HCT116 (cell line): ENCODE results near the gene GLO1. TPM values are rescaled to one million over a fixed set of nuclear protein-coding genes. Genes with fewer than 3 reads are reported as not detected.

Experiments used
- ATAC-seq: fragments of 200-7000 bp; cut with Tn5 transposase; 2 replicates; pipeline ENCODE4 v1.9.1; 2020; ENCODE audit warnings: mild to moderate bottlenecking, moderate library complexity
- BruUV-seq: library from RNA; stranded (reverse); fragments of 400-500 nt; replicated peaks from 2 replicates; lab custom pipeline; 2021; lab: Mats Ljungman, UMichigan
- CTCF ChIA-PET: fragments of 300-600 bp; sonication (Branson Sonifier 250); formaldehyde crosslinking; loops from one replicate; lab custom pipeline; 2021; ENCODE audit warnings: antibody characterized with exemption; lab: Charles Lee
- POLR2A ChIA-PET: fragments of 300-600, 350-600 bp; sonication (Branson Sonifier 250); formaldehyde crosslinking; loops from one replicate; lab custom pipeline; 2021; ENCODE audit warnings: antibody characterized with exemption; lab: Charles Lee
- RAD21 ChIA-PET, 2 experiments: fragments of 300-600 bp; sonication (Branson Sonifier 250); formaldehyde crosslinking; loops; one replicate each; lab custom pipeline; 2023; ENCODE audit warnings: low total read pairs in 2 of 2; ENCODE audit not compliant: uncharacterized antibody in 2 of 2, unreplicated experiment in 2 of 2, low non-redundant PET in 1 of 2; lab: Charles Lee
- DNase-seq: peaks from one replicate; pipeline ENCODE4 v3.0.0-alpha.2; 2010; ENCODE audit warnings: low read depth, low spot score
- H2AFZ ChIP-seq: fragments of 200-600 bp; shearing (Covaris generic), sonication (generic); 2 replicates; pipeline ENCODE4 v1.6.1; 2017; ENCODE audit warnings: low read depth, mixed run types, mixed read lengths, antibody characterized with exemption, low read length; ENCODE audit not compliant: poor library complexity, severe bottlenecking
- H3K27ac ChIP-seq: 2 replicates; pipeline ENCODE4 v1.5.1; 2012; ENCODE audit warnings: low read depth, low read length
- H3K27me3 ChIP-seq: fragments of 200-600 bp; sonication (generic); 2 replicates; pipeline ENCODE4 v1.6.1; 2016; ENCODE audit warnings: mixed run types, low read length, mixed read lengths; ENCODE audit not compliant: insufficient read depth
- H3K36me3 ChIP-seq, 2 experiments: fragments of 200-500 bp in 1 of 2; fragments of 200-600 bp in 1 of 2; sonication (Bioruptor generic) in 1 of 2; sonication (generic) in 1 of 2; 2 replicates each; pipeline versions ENCODE4 v1.5.1 to v1.6.1; 2014 to 2016; ENCODE audit warnings: low read length in 2 of 2, inconsistent platforms in 1 of 2, mixed read lengths in 1 of 2, mixed run types in 1 of 2; ENCODE audit not compliant: insufficient read depth in 2 of 2, control insufficient read depth in 1 of 2
- H3K4me1 ChIP-seq, 2 experiments: fragments of 200-600 bp in 1 of 2; sonication (generic) in 1 of 2; 2 replicates each; pipeline versions ENCODE4 v1.5.1 to v1.6.1; 2012 to 2017; ENCODE audit warnings: low read length in 2 of 2, inconsistent platforms in 1 of 2, mild to moderate bottlenecking in 1 of 2, mixed read lengths in 1 of 2, mixed run types in 1 of 2, moderate library complexity in 1 of 2; ENCODE audit not compliant: insufficient read depth in 2 of 2, control insufficient read depth in 1 of 2
- H3K4me2 ChIP-seq: fragments of 200-600 bp; sonication (generic); 2 replicates; pipeline ENCODE4 v1.6.1; 2017; ENCODE audit warnings: mixed run types, low read length, mixed read lengths
- H3K4me3 ChIP-seq, 2 experiments: fragments of 200-600 bp in 1 of 2; sonication (generic) in 1 of 2; replicated peaks in 1 of 2; 2 replicates each; pipeline ENCODE4 v1.5.1; 2011 to 2016; ENCODE audit warnings: low read length in 2 of 2, control low read depth in 1 of 2, low read depth in 1 of 2, mild to moderate bottlenecking in 1 of 2, mixed read lengths in 1 of 2, mixed run types in 1 of 2
- H3K79me2 ChIP-seq: fragments of 200-600 bp; sonication (generic); 2 replicates; pipeline ENCODE4 v1.6.1; 2017; ENCODE audit warnings: mild to moderate bottlenecking, mixed run types, low read length, moderate library complexity, mixed read lengths; ENCODE audit not compliant: insufficient read depth
- H3K9ac ChIP-seq: fragments of 200-600 bp; sonication (generic); 2 replicates; pipeline ENCODE4 v1.6.1; 2016; ENCODE audit warnings: low read length, mixed read lengths
- H3K9me2 ChIP-seq: fragments of 200-600 bp; sonication (generic), shearing (Covaris generic); 2 replicates; pipeline ENCODE4 v1.6.1; 2017; ENCODE audit warnings: mixed run types, mild to moderate bottlenecking, moderate library complexity; ENCODE audit not compliant: insufficient read depth
- H3K9me3 ChIP-seq, 2 experiments: fragments of 200-500 bp in 1 of 2; fragments of 200-600 bp in 1 of 2; sonication (Bioruptor generic) in 1 of 2; sonication (generic) in 1 of 2; 2 replicates each; pipeline ENCODE4 v1.6.1; 2014 to 2017; ENCODE audit warnings: low read length in 2 of 2, mixed read lengths in 2 of 2, inconsistent platforms in 1 of 2, low read depth in 1 of 2, mild to moderate bottlenecking in 1 of 2, mixed run types in 1 of 2, moderate library complexity in 1 of 2; ENCODE audit not compliant: control insufficient read depth in 1 of 2, insufficient read depth in 1 of 2
- H4K20me1 ChIP-seq: fragments of 200-600 bp; sonication (generic), shearing (Covaris generic); 2 replicates; pipeline ENCODE4 v1.6.1; 2017; ENCODE audit warnings: mixed run types, mild to moderate bottlenecking, moderate library complexity; ENCODE audit not compliant: insufficient read depth
- EZH2phosphoT487 ChIP-seq: fragments of 200-600 bp; IDR thresholded peaks from 2 replicates; pipeline ENCODE4 v1.6.1; 2018; ENCODE audit warnings: antibody characterized with exemption, borderline replicate concordance
- SP1 ChIP-seq: IDR thresholded peaks from 2 replicates; pipeline ENCODE4 v1.6.1; 2012; ENCODE audit warnings: low read depth
- YY1 ChIP-seq: IDR thresholded peaks from 2 replicates; pipeline ENCODE4 v1.6.1; 2011; ENCODE audit warnings: low read length, low read depth, moderate library complexity, mild to moderate bottlenecking; ENCODE audit not compliant: insufficient replicate concordance; ENCODE audit errors: extremely low read depth
- intact Hi-C: fragments of 100-400 bp; cut with micrococcal nuclease; formaldehyde crosslinking; loops from 2 replicates; pipeline ENCODE4 v1.10.0; 2022
- total RNA-seq: library from RNA; stranded (reverse); gene quantifications from one replicate; pipeline ENCODE4 v1.2.1, GENCODE V29; 2021; ENCODE audit not compliant: unreplicated experiment
- TF ChIP-seq, protein P1 (sequence below), 3 experiments: fragments of 200-600 bp in 1 of 3; sonication (generic) in 1 of 3; IDR thresholded peaks in 2 of 3; conservative IDR thresholded peaks in 1 of 3; 2 replicates each; pipeline ENCODE4 v1.5.1; 2012 to 2017; ENCODE audit warnings: low read depth in 2 of 3, low read length in 2 of 3, antibody characterized with exemption in 1 of 3, borderline replicate concordance in 1 of 3, control low read depth in 1 of 3, mild to moderate bottlenecking in 1 of 3, mixed read lengths in 1 of 3, mixed run types in 1 of 3, moderate library complexity in 1 of 3; ENCODE audit not compliant: insufficient read depth in 1 of 3
- TF ChIP-seq, protein P2 (sequence below): IDR thresholded peaks from 2 replicates; pipeline ENCODE4 v1.6.1; 2012

The GLO1 gene
- total RNA-seq, 1 experiment from 2014 or later: 191 TPM

DNA sequence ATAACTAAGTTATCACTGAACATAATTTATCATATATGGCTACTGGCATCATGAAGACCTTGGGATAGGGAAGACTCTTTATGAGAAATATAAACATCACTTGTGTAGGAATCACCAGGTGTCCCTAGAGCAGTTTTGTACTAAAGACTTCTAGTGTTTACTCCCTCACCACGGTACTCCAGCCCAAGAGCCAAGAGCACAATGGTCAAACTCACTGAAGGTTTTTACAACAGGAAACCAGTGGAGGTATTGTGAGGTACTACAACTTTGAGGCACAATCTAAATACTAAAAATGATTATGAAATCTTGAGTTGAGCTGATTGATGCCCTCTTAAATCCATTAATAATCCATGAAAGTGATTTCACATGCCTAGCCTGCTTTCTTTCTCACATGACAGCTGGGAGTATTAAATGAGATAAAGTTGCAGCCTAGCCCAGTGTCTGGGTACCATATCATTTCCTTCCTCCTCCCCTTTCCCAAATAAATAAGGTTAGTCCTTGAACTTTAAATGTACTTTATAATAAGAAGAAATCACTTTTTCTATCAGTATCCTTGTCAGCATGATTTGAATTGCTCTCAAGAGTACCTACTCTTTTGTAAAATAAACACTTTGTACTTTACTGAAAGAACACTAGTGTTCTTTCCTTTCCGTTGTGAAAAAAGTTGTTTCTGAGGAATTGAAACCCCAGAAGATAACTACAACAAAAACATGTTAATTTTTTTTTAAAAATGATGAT lies 26.5 kb downstream of the GLO1 start:
- Histone ChIP-seq H3K4me3 (no peak overlapping the region), H3K4me1 (no peaks in the 10 kb centered on the region), H3K27ac (no peak overlapping the region), H3K79me2 (no peaks in the 10 kb centered on the region; the same call in 1 of the 2 replicates), H4K20me1 (no peaks in the 10 kb centered on the region), H3K4me2 (no peak overlapping the region), H2AFZ (no peak overlapping the region), H3K36me3 (peaks cover 20 to 21% of the 10 kb centered on the region in 2 experiments), H3K9me2 (no peaks in the 10 kb centered on the region), H3K27me3 (no peaks in the 10 kb centered on the region), H3K9me3 (no peaks in the 10 kb centered on the region), H3K9ac (no peak overlapping the region)
- BruUV-seq: TSS peak; percentile 53
- intact Hi-C loops: loop anchor here (10.0 kb wide), 2 partner anchors 182 to 652 kb away; no protein-coding TSS in a partner anchor
- POLR2A ChIA-PET: no interaction called here
- TF ChIP-seq YY1: no peak
- TF ChIP-seq SP1: no peak
- TF ChIP-seq EZH2phosphoT487: no peak
- TF ChIP-seq, protein P1, sequence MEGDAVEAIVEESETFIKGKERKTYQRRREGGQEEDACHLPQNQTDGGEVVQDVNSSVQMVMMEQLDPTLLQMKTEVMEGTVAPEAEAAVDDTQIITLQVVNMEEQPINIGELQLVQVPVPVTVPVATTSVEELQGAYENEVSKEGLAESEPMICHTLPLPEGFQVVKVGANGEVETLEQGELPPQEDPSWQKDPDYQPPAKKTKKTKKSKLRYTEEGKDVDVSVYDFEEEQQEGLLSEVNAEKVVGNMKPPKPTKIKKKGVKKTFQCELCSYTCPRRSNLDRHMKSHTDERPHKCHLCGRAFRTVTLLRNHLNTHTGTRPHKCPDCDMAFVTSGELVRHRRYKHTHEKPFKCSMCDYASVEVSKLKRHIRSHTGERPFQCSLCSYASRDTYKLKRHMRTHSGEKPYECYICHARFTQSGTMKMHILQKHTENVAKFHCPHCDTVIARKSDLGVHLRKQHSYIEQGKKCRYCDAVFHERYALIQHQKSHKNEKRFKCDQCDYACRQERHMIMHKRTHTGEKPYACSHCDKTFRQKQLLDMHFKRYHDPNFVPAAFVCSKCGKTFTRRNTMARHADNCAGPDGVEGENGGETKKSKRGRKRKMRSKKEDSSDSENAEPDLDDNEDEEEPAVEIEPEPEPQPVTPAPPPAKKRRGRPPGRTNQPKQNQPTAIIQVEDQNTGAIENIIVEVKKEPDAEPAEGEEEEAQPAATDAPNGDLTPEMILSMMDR (IDR thresholded peaks at IDR 0.05 in 2 of 3, conservative IDR thresholded peaks at IDR 0.05 in 1 of 3; ENCODE audit: borderline replicate concordance in 1 of 3, insufficient read depth in 1 of 3, low read depth in 2 of 3, low read length in 2 of 3): no peak
- TF ChIP-seq, protein P2, sequence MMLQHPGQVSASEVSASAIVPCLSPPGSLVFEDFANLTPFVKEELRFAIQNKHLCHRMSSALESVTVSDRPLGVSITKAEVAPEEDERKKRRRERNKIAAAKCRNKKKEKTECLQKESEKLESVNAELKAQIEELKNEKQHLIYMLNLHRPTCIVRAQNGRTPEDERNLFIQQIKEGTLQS: no peak
- CTCF ChIA-PET: no interaction called here
- RAD21 ChIA-PET: no interaction called here
- no peak for DNase-seq
- no peak for ATAC-seq
